Loucy (cell line): ENCODE data around the gene PDCD2.
A peak's percentile ranks its signal among the peaks of the same experiment; 100 is the strongest.

Experiments
- H2AFZ ChIP-seq: fragments of 200-600 bp; sonication (generic); 2 replicates; pipeline ENCODE4 v1.6.0; 2016; ENCODE audit warnings: antibody characterized with exemption, mild to moderate bottlenecking, low read length, moderate library complexity
- H3F3A ChIP-seq: fragments of 200-600 bp; 2 replicates; pipeline ENCODE4 v1.6.0; 2016; ENCODE audit warnings: antibody characterized with exemption, low read depth, mild to moderate bottlenecking
- H3K27me3 ChIP-seq: fragments of 200-600 bp; sonication (generic); 2 replicates; pipeline ENCODE4 v1.6.1; 2014; ENCODE audit warnings: low read length, mild to moderate bottlenecking; ENCODE audit not compliant: insufficient read depth, poor library complexity, severe bottlenecking
- H3K36me3 ChIP-seq: fragments of 200-600 bp; sonication (generic); 2 replicates; pipeline ENCODE4 v1.6.1; 2016; ENCODE audit warnings: low read length; ENCODE audit not compliant: insufficient read depth
- H3K4me1 ChIP-seq: fragments of 200-600 bp; sonication (generic); 2 replicates; pipeline ENCODE4 v1.5.1; 2014; ENCODE audit warnings: low read length, mild to moderate bottlenecking; ENCODE audit not compliant: insufficient read depth, poor library complexity, severe bottlenecking
- H3K4me2 ChIP-seq: fragments of 200-600 bp; sonication (generic); 2 replicates; pipeline ENCODE4 v1.6.0; 2014; ENCODE audit warnings: antibody characterized with exemption, low read length, low read depth, mild to moderate bottlenecking; ENCODE audit not compliant: poor library complexity, severe bottlenecking
- H3K4me3 ChIP-seq: fragments of 200-600 bp; sonication (generic); 2 replicates; pipeline ENCODE4 v1.5.1; 2014; ENCODE audit warnings: low read length, mild to moderate bottlenecking, mixed read lengths; ENCODE audit not compliant: poor library complexity, severe bottlenecking
- H3K79me2 ChIP-seq: fragments of 200-600 bp; sonication (generic); 2 replicates; pipeline ENCODE4 v1.6.1; 2014; ENCODE audit warnings: low read length; ENCODE audit not compliant: insufficient read depth
- H3K9ac ChIP-seq: fragments of 200-600 bp; sonication (generic); 2 replicates; pipeline ENCODE4 v1.6.0; 2014; ENCODE audit warnings: mild to moderate bottlenecking, low read depth, low read length, moderate library complexity; ENCODE audit not compliant: poor library complexity, severe bottlenecking
- H3K9me2 ChIP-seq: fragments of 200-600 bp; sonication (generic); replicated peaks from 2 replicates; pipeline ENCODE4 v1.6.1; 2016; ENCODE audit warnings: low read depth, low read length, mixed read lengths
- H3K9me3 ChIP-seq: fragments of 200-600 bp; sonication (generic); 2 replicates; pipeline ENCODE4 v1.6.1; 2014; ENCODE audit warnings: mild to moderate bottlenecking, antibody characterized with exemption, low read length, low read depth; ENCODE audit not compliant: insufficient read depth
- H4K20me1 ChIP-seq: fragments of 200-600 bp; sonication (generic); 2 replicates; pipeline ENCODE4 v1.6.0; 2014; ENCODE audit warnings: antibody characterized with exemption, low read length, mild to moderate bottlenecking; ENCODE audit not compliant: insufficient read depth, poor library complexity, severe bottlenecking
- EZH2phosphoT487 ChIP-seq: fragments of 200-600 bp; IDR thresholded peaks from 2 replicates; pipeline ENCODE4 v1.6.1; 2018; ENCODE audit warnings: antibody characterized with exemption, mild to moderate bottlenecking, moderate library complexity, borderline replicate concordance
- TF ChIP-seq, protein P1 (sequence below): fragments of 200-600 bp; sonication (generic); conservative IDR thresholded peaks from 2 replicates; pipeline ENCODE4 v1.5.1; 2014; ENCODE audit warnings: mild to moderate bottlenecking, antibody characterized with exemption, low read length

Gene PDCD2

DNA sequence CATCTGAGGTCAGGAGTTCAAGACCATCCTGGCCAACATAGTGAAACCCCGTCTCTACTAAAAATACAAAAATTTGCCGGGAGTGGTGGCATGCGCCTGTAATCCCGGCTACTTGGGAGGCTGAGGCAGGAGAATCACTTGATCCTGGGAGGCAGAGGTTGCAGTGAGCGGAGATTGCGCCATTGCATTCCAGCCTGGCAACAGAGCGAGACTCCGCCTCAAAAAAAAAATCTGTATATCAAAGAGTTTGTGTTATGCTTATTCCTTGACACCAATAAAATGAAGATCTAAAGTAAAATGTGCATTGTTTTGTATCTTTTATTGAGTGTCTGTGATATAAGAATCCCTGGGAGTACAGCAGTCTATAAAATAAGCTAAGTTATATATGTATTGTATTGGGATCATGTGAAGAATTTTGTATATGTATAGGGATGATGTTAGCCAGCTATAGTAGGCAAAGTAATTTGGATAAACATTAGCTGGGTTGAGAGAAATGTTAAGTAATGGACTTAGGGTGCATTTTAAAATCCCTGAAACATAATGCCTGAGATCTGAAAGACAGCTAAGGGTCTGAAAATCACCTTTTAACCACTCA, 19.4 kb downstream of the PDCD2 start:
- no peak overlapping the region for H3K4me2 ChIP-seq
- H3K27me3 ChIP-seq, result no peaks in the 10 kb centered on the region
- H2AFZ ChIP-seq, result no peak overlapping the region
- peaks cover 13% of the 10 kb centered on the region for H3K79me2 ChIP-seq
- H3K9me3 ChIP-seq, result no peaks in the 10 kb centered on the region
- peaks cover 7% of the 10 kb centered on the region for H3K4me1 ChIP-seq
- TF ChIP-seq, protein P1, sequence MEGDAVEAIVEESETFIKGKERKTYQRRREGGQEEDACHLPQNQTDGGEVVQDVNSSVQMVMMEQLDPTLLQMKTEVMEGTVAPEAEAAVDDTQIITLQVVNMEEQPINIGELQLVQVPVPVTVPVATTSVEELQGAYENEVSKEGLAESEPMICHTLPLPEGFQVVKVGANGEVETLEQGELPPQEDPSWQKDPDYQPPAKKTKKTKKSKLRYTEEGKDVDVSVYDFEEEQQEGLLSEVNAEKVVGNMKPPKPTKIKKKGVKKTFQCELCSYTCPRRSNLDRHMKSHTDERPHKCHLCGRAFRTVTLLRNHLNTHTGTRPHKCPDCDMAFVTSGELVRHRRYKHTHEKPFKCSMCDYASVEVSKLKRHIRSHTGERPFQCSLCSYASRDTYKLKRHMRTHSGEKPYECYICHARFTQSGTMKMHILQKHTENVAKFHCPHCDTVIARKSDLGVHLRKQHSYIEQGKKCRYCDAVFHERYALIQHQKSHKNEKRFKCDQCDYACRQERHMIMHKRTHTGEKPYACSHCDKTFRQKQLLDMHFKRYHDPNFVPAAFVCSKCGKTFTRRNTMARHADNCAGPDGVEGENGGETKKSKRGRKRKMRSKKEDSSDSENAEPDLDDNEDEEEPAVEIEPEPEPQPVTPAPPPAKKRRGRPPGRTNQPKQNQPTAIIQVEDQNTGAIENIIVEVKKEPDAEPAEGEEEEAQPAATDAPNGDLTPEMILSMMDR, result no peak
- TF ChIP-seq EZH2phosphoT487, result no peak
- no peak overlapping the region for H3K9ac ChIP-seq
- H3K9me2 ChIP-seq, result no peaks in the 10 kb centered on the region
- no peak overlapping the region for H3K4me3 ChIP-seq
- H4K20me1 ChIP-seq, result peaks cover 1% of the 10 kb centered on the region
- no peaks in the 10 kb centered on the region for H3F3A ChIP-seq
- H3K36me3 ChIP-seq, result peaks cover 56% of the 10 kb centered on the region

- Histone ChIP-seq H3K79me2 (peaks cover 43% of the 10 kb centered on the region), H3K9me3 (no peaks in the 10 kb centered on the region), H3K9ac (no peak overlapping the region), H3K4me2 (no peak overlapping the region), H4K20me1 (peaks cover 21% of the 10 kb centered on the region), H3K4me1 (peaks cover 31% of the 10 kb centered on the region), H2AFZ (no peak overlapping the region), H3K9me2 (no peaks in the 10 kb centered on the region), H3F3A (no peaks in the 10 kb centered on the region), H3K4me3 (no peak overlapping the region), H3K27me3 (no peaks in the 10 kb centered on the region), H3K36me3 (peaks cover 28% of the 10 kb centered on the region; the same call in 1 of the 2 replicates)
- TF ChIP-seq, protein P1, result no peak
Observed at GRCh38 chr6:170561555-170561954, 22.9 kb downstream of the PDCD2 start.

- Histone ChIP-seq H3K4me2 (peak overlapping the region; percentile 94), H4K20me1 (peaks cover 63% of the 10 kb centered on the region), H3K9me2 (no peaks in the 10 kb centered on the region), H3K9me3 (no peaks in the 10 kb centered on the region), H2AFZ (no peak overlapping the region), H3K27me3 (no peaks in the 10 kb centered on the region), H3K4me3 (peak overlapping the region; percentile 95), H3K9ac (peak overlapping the region; percentile 91), H3F3A (no peaks in the 10 kb centered on the region; the same call in 1 of the 2 replicates), H3K79me2 (peaks cover 84% of the 10 kb centered on the region), H3K4me1 (peaks cover 60% of the 10 kb centered on the region), H3K36me3 (no peaks in the 10 kb centered on the region)
- no peak for TF ChIP-seq EZH2phosphoT487
- TF ChIP-seq, protein P1, result no peak
Observed at GRCh38 chr6:170555305-170555704, 29.1 kb downstream of the PDCD2 start.
